H9 (cell line): ENCODE measurements around the gene ZFP36L1. TPM values are rescaled to one million over a fixed set of nuclear protein-coding genes. Genes with fewer than 3 reads are reported as not detected.

ENCODE experiments used
- DNase-seq: peaks from one replicate; pipeline ENCODE4 v3.0.0-alpha.2; 2017
- H2AFZ ChIP-seq: one replicate; pipeline ENCODE4 v1.6.1; 2013; ENCODE audit warnings: mild to moderate bottlenecking, low read length, control low read depth, moderate library complexity
- H2AK5ac ChIP-seq: 2 replicates; pipeline ENCODE4 v1.6.1; 2013; ENCODE audit warnings: low read length, control low read depth, mixed read lengths; ENCODE audit not compliant: insufficient read length
- H2BK120ac ChIP-seq: one replicate; pipeline ENCODE4 v1.6.1; 2013; ENCODE audit warnings: low read depth, mild to moderate bottlenecking, low read length, control low read depth, inconsistent platforms; ENCODE audit not compliant: poor library complexity, severe bottlenecking
- H2BK12ac ChIP-seq: 2 replicates; pipeline ENCODE4 v1.6.1; 2013; ENCODE audit warnings: low read length, control low read depth, mixed read lengths, low read depth; ENCODE audit not compliant: insufficient read length
- H2BK15ac ChIP-seq: 2 replicates; pipeline ENCODE4 v1.6.1; 2013; ENCODE audit warnings: low read depth, low read length, control low read depth
- H2BK20ac ChIP-seq: one replicate; pipeline ENCODE4 v1.6.1; 2013; ENCODE audit warnings: low read depth, mild to moderate bottlenecking, low read length, control low read depth, inconsistent platforms; ENCODE audit not compliant: poor library complexity, severe bottlenecking
- H2BK5ac ChIP-seq: 2 replicates; pipeline ENCODE4 v1.6.1; 2013; ENCODE audit warnings: low read length, control low read depth, mixed read lengths; ENCODE audit not compliant: insufficient read length
- H3K14ac ChIP-seq: 2 replicates; pipeline ENCODE4 v1.6.1; 2013; ENCODE audit warnings: low read length, control low read depth; ENCODE audit not compliant: insufficient read depth
- H3K18ac ChIP-seq: 2 replicates; pipeline ENCODE4 v1.6.1; 2013; ENCODE audit warnings: low read depth, mild to moderate bottlenecking, mixed read lengths, low read length, control low read depth; ENCODE audit not compliant: insufficient read length
- H3K23ac ChIP-seq: 2 replicates; pipeline ENCODE4 v1.6.1; 2013; ENCODE audit warnings: low read length, control low read depth, mixed read lengths, low read depth; ENCODE audit not compliant: insufficient read length
- H3K23me2 ChIP-seq: 2 replicates; pipeline ENCODE4 v1.6.1; 2013; ENCODE audit warnings: low read depth, mild to moderate bottlenecking, mixed read lengths, low read length, control low read depth; ENCODE audit not compliant: insufficient read length, poor library complexity, severe bottlenecking
- H3K27ac ChIP-seq: 2 replicates; pipeline ENCODE4 v1.5.1; 2013; ENCODE audit warnings: low read length, control low read depth, mixed read lengths, low read depth; ENCODE audit not compliant: insufficient read length
- H3K27me3 ChIP-seq: 2 replicates; pipeline ENCODE4 v1.6.1; 2013; ENCODE audit warnings: low read length, control low read depth, inconsistent platforms; ENCODE audit not compliant: insufficient read depth
- H3K4ac ChIP-seq: 2 replicates; pipeline ENCODE4 v1.6.1; 2013; ENCODE audit warnings: low read depth, mild to moderate bottlenecking, control low read depth, inconsistent platforms, low read length, moderate library complexity
- H3K4me1 ChIP-seq: 2 replicates; pipeline ENCODE4 v1.6.1; 2013; ENCODE audit warnings: low read length, control low read depth, inconsistent platforms; ENCODE audit not compliant: insufficient read depth
- H3K4me2 ChIP-seq: 2 replicates; pipeline ENCODE4 v1.6.1; 2013; ENCODE audit warnings: low read length, control low read depth, mixed read lengths; ENCODE audit not compliant: insufficient read length, insufficient read depth
- H3K56ac ChIP-seq: 2 replicates; pipeline ENCODE4 v1.6.1; 2013; ENCODE audit warnings: low read depth, mild to moderate bottlenecking, mixed read lengths, low read length, control low read depth; ENCODE audit not compliant: insufficient read length
- H3K79me1 ChIP-seq: 2 replicates; pipeline ENCODE4 v1.6.1; 2013; ENCODE audit warnings: low read depth, mild to moderate bottlenecking, moderate library complexity, low read length, control low read depth, inconsistent platforms; ENCODE audit not compliant: insufficient read depth, poor library complexity, severe bottlenecking
- H3K79me2 ChIP-seq: 2 replicates; pipeline ENCODE4 v1.6.1; 2013; ENCODE audit warnings: low read length, control low read depth, inconsistent platforms; ENCODE audit not compliant: insufficient read depth
- H3K9ac ChIP-seq: 2 replicates; pipeline ENCODE4 v1.6.1; 2013; ENCODE audit warnings: low read length, control low read depth, mixed read lengths; ENCODE audit not compliant: insufficient read length; ENCODE audit errors: extremely low read depth
- H3K9me3 ChIP-seq: one replicate; pipeline ENCODE4 v1.6.1; 2013; ENCODE audit warnings: low read depth, low read length, inconsistent platforms; ENCODE audit not compliant: control insufficient read depth
- H3T11ph ChIP-seq: one replicate; pipeline ENCODE4 v1.6.1; 2013; ENCODE audit warnings: mild to moderate bottlenecking, low read length, control low read depth, inconsistent platforms
- H4K20me1 ChIP-seq: one replicate; pipeline ENCODE4 v1.6.1; 2013; ENCODE audit not compliant: control insufficient read depth, insufficient read length, insufficient read depth
- H4K5ac ChIP-seq: 2 replicates; pipeline ENCODE4 v1.6.1; 2013; ENCODE audit warnings: low read depth, mild to moderate bottlenecking, mixed read lengths, low read length, control low read depth; ENCODE audit not compliant: insufficient read length
- H4K8ac ChIP-seq: replicated peaks from 2 replicates; pipeline ENCODE4 v1.6.1; 2013; ENCODE audit warnings: low read length, control low read depth, mixed read lengths, low read depth; ENCODE audit not compliant: insufficient read length
- H4K91ac ChIP-seq: 2 replicates; pipeline ENCODE4 v1.6.1; 2013; ENCODE audit warnings: low read depth, mild to moderate bottlenecking, moderate library complexity, mixed read lengths, low read length, control low read depth; ENCODE audit not compliant: insufficient read length
- H3K27ac Mint-ChIP-seq, 3 experiments: 2 replicates in 2 of 3; 3 replicates in 1 of 3; pipeline ENCODE4 v1.8.0; 2020 to 2021; ENCODE audit warnings: mixed read lengths in 3 of 3, mild to moderate bottlenecking in 1 of 3, moderate library complexity in 1 of 3
- H3K27me3 Mint-ChIP-seq: 2 replicates; pipeline ENCODE4 v1.8.0; 2021; ENCODE audit warnings: low read depth, mild to moderate bottlenecking, moderate library complexity, mixed read lengths
- H3K36me3 Mint-ChIP-seq, 3 experiments: 2 replicates in 2 of 3; 3 replicates in 1 of 3; pipeline ENCODE4 v1.8.0; 2020 to 2021; ENCODE audit warnings: low read depth in 3 of 3, mixed read lengths in 3 of 3; ENCODE audit not compliant: insufficient read depth in 1 of 3
- H3K4me1 Mint-ChIP-seq, 2 experiments: 2 replicates each; pipeline ENCODE4 v1.8.0; 2020; ENCODE audit warnings: mixed read lengths in 2 of 2
- H3K4me3 Mint-ChIP-seq, 2 experiments: 2 replicates in 1 of 2; 3 replicates in 1 of 2; pipeline ENCODE4 v1.8.0; 2020 to 2021; ENCODE audit warnings: mild to moderate bottlenecking in 2 of 2, mixed read lengths in 2 of 2, moderate library complexity in 1 of 2
- H3K9me3 Mint-ChIP-seq, 2 experiments: 2 replicates in 1 of 2; 3 replicates in 1 of 2; pipeline ENCODE4 v1.8.0; 2020; ENCODE audit warnings: mild to moderate bottlenecking in 2 of 2, mixed read lengths in 2 of 2, moderate library complexity in 1 of 2
- WGBS: extraction: QIAGEN DNeasy Blood & Tissue Kit; methylation state at CpG from one replicate; pipeline ENCODE4 v1.1.7; 2013; ENCODE audit warnings: missing lambda C conversion rate, low lambda C conversion rate, mixed read lengths; ENCODE audit not compliant: insufficient read length; ENCODE audit errors: extremely low coverage; 5-methylcytosine and 5-hydroxymethylcytosine counted together
- total RNA-seq: library from RNA; stranded (reverse); gene quantifications from 2 replicates; pipeline ENCODE4 v1.2.1, GENCODE V29; 2021
- TF ChIP-seq, protein P1 (sequence below): fragments of 200-600 bp; sonication (generic); conservative IDR thresholded peaks from 3 replicates; pipeline ENCODE4 v1.8.0; 2021; ENCODE audit warnings: antibody characterized with exemption, mild to moderate bottlenecking

The ZFP36L1 gene
- total RNA-seq, 1 experiment from 2014 or later: 109 TPM

- Mint-ChIP-seq H3K27ac (peak overlapping the region; percentile 99 to 100 (median 100)), H3K36me3 (peaks cover 31 to 38% (median 36%) of the 10 kb centered on the region in 3 experiments), H3K4me3 (peak overlapping the region; percentile 95 to 99), H3K9me3 (peaks cover 16 to 17% of the 10 kb centered on the region in 2 experiments; a peak in 4 of 5 replicates), H3K4me1 (peaks cover 45 to 52% of the 10 kb centered on the region in 2 experiments), H3K27me3 (peaks cover 4% of the 10 kb centered on the region; the same call in 1 of the 2 replicates)
- Histone ChIP-seq H3K9ac (peak overlapping the region; percentile 95), H3K23me2 (peaks cover 23% of the 10 kb centered on the region), H3K9me3 (no peaks in the 10 kb centered on the region), H3K27ac (peak overlapping the region; percentile 93), H2BK20ac (peak overlapping the region; percentile 76), H3T11ph (peak overlapping the region; percentile 62), H3K18ac (peak overlapping the region; percentile 96), H2BK15ac (no peak overlapping the region), H4K8ac (no peak overlapping the region), H3K79me2 (peaks cover 33% of the 10 kb centered on the region; the same call in 1 of the 2 replicates), H3K4me2 (peak overlapping the region; percentile 89), H3K79me1 (no peaks in the 10 kb centered on the region), H3K4me1 (peaks cover 5% of the 10 kb centered on the region; the same call in 1 of the 2 replicates), H4K91ac (peak overlapping the region; percentile 65), H2BK5ac (peak overlapping the region; percentile 71), H2AFZ (no peak overlapping the region), H3K23ac (peak overlapping the region; percentile 13), H3K14ac (peak overlapping the region; percentile 84), H2BK120ac (peak overlapping the region; percentile 87), H2AK5ac (peak overlapping the region; percentile 54), H3K4ac (peak overlapping the region; percentile 40), H4K20me1 (no peaks in the 10 kb centered on the region), H3K56ac (peak overlapping the region; percentile 86), H2BK12ac (peak overlapping the region; percentile 43), H4K5ac (peak overlapping the region; percentile 91), H3K27me3 (no peaks in the 10 kb centered on the region)
- WGBS: no CpG with 5 or more reads among the region's 41 CpGs
- DNase-seq: no peak
- TF ChIP-seq, protein P1, sequence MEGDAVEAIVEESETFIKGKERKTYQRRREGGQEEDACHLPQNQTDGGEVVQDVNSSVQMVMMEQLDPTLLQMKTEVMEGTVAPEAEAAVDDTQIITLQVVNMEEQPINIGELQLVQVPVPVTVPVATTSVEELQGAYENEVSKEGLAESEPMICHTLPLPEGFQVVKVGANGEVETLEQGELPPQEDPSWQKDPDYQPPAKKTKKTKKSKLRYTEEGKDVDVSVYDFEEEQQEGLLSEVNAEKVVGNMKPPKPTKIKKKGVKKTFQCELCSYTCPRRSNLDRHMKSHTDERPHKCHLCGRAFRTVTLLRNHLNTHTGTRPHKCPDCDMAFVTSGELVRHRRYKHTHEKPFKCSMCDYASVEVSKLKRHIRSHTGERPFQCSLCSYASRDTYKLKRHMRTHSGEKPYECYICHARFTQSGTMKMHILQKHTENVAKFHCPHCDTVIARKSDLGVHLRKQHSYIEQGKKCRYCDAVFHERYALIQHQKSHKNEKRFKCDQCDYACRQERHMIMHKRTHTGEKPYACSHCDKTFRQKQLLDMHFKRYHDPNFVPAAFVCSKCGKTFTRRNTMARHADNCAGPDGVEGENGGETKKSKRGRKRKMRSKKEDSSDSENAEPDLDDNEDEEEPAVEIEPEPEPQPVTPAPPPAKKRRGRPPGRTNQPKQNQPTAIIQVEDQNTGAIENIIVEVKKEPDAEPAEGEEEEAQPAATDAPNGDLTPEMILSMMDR: no peak
Measured at GRCh38 chr14:68794130-68794850, 1.4 kb upstream of the ZFP36L1 start.
